Loucy (cell line): ENCODE measurements around the gene CYP2F1.
"Not testable (repeated sequence)": the region's sequence is repeated elsewhere in the genome, so short reads cannot be mapped to it uniquely, and the experiment has no call there.

Experiments
- EZH2phosphoT487 ChIP-seq: fragments of 200-600 bp; IDR thresholded peaks from 2 replicates; pipeline ENCODE4 v1.6.1; 2018; ENCODE audit warnings: antibody characterized with exemption, mild to moderate bottlenecking, moderate library complexity, borderline replicate concordance
- TF ChIP-seq, protein P1 (sequence below): fragments of 200-600 bp; sonication (generic); conservative IDR thresholded peaks from 2 replicates; pipeline ENCODE4 v1.5.1; 2014; ENCODE audit warnings: mild to moderate bottlenecking, antibody characterized with exemption, low read length

DNA sequence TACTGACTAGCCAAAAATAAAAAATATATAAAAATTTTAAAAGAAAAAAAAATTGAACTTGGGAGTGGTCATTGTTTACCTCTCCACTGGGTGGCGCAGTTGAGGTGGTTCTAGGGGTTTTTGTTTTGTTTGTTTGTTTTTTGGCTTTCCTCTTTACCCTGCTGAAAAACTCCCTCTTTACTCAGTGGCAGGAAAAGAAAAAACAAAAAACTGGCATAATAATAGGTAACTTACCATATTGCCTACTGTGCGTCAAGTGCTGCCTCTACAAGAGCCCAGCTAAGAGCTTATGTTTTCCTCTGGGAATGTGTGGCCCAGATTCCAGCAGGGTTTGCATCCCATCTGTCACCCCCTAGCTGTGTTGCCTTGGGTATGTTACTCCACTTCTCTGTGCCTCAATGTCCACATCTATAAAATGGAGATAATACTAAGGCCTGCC is 12.6 kb downstream of the CYP2F1 start:
- TF ChIP-seq, protein P1, sequence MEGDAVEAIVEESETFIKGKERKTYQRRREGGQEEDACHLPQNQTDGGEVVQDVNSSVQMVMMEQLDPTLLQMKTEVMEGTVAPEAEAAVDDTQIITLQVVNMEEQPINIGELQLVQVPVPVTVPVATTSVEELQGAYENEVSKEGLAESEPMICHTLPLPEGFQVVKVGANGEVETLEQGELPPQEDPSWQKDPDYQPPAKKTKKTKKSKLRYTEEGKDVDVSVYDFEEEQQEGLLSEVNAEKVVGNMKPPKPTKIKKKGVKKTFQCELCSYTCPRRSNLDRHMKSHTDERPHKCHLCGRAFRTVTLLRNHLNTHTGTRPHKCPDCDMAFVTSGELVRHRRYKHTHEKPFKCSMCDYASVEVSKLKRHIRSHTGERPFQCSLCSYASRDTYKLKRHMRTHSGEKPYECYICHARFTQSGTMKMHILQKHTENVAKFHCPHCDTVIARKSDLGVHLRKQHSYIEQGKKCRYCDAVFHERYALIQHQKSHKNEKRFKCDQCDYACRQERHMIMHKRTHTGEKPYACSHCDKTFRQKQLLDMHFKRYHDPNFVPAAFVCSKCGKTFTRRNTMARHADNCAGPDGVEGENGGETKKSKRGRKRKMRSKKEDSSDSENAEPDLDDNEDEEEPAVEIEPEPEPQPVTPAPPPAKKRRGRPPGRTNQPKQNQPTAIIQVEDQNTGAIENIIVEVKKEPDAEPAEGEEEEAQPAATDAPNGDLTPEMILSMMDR = peak; percentile 57
- TF ChIP-seq EZH2phosphoT487 = not testable (repeated sequence)
